PFSK-1 (cell line): ENCODE results near the gene GALNTL6.

ENCODE experiments used
- FOXP2 ChIP-seq: optimal IDR thresholded peaks from 2 replicates; pipeline ENCODE3; 2011; ENCODE audit warnings: borderline replicate concordance, control low read depth, inconsistent platforms; ENCODE audit not compliant: insufficient read depth; ENCODE audit errors: extremely low read length, extremely low read depth
- POLR2AphosphoS5 ChIP-seq: IDR thresholded peaks from 2 replicates; pipeline ENCODE4 v1.6.1; 2012; ENCODE audit warnings: low read depth, mild to moderate bottlenecking, control low read depth, low read length, moderate library complexity
- REST ChIP-seq, 2 experiments: IDR thresholded peaks; 2 replicates each; pipeline versions ENCODE4 v1.6.1 to v1.8.0; 2011 to 2012; ENCODE audit warnings: low read depth in 2 of 2, low read length in 2 of 2, control low read depth in 1 of 2, inconsistent platforms in 1 of 2, mild to moderate bottlenecking in 1 of 2, moderate library complexity in 1 of 2; ENCODE audit not compliant: insufficient read depth in 1 of 2
- SIN3A ChIP-seq: IDR thresholded peaks from 2 replicates; pipeline ENCODE4 v1.6.1; 2012; ENCODE audit warnings: mild to moderate bottlenecking, low read length, moderate library complexity, borderline replicate concordance; ENCODE audit not compliant: insufficient read depth
- TAF1 ChIP-seq: IDR thresholded peaks from 2 replicates; pipeline ENCODE4 v1.6.1; 2012; ENCODE audit warnings: low read length, control low read depth, borderline replicate concordance; ENCODE audit not compliant: insufficient read depth

The GALNTL6 gene

GRCh38 chr4:172822331-172822730 is 1009.1 kb downstream of the GALNTL6 start:
- TF ChIP-seq TAF1 = no peak
- TF ChIP-seq SIN3A = no peak
- TF ChIP-seq REST (IDR thresholded peaks at IDR 0.05; ENCODE audit: insufficient read depth in 1 of 2, low read depth in 2 of 2, low read length in 2 of 2) = no peak
- TF ChIP-seq POLR2AphosphoS5 = no peak
- TF ChIP-seq FOXP2 = no peak

DNA sequence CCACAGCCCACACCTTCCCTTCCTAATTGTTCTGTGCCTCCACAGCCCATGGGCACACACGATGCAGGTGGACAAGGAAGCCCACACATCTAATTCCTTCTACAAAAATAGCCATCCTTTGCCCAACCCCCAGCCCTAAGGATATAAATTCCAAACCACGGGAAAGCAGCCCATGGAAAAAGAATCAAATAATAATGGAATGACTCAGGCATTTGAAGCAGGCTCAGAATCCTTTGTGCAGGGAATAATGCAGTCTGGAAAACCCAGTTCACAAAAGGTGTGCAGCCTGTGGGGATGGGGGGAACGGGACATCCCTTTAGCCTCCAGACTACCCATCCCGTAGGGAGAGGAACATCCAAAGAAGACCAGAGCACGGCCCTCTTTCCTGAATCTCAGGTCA is 1013.1 kb downstream of the GALNTL6 start:
- no peak for TF ChIP-seq REST (IDR thresholded peaks at IDR 0.05; ENCODE audit: insufficient read depth in 1 of 2, low read depth in 2 of 2, low read length in 2 of 2)
- TF ChIP-seq POLR2AphosphoS5 = no peak
- TF ChIP-seq FOXP2 = no peak
- TF ChIP-seq TAF1 = no peak
- TF ChIP-seq SIN3A = no peak

- no peak for TF ChIP-seq FOXP2
- no peak for TF ChIP-seq REST (IDR thresholded peaks at IDR 0.05; ENCODE audit: insufficient read depth in 1 of 2, low read depth in 2 of 2, low read length in 2 of 2)
- no peak for TF ChIP-seq SIN3A
- no peak for TF ChIP-seq POLR2AphosphoS5
- no peak for TF ChIP-seq TAF1
Measured at GRCh38 chr4:172826861-172827260, 1013.7 kb downstream of the GALNTL6 start.

DNA sequence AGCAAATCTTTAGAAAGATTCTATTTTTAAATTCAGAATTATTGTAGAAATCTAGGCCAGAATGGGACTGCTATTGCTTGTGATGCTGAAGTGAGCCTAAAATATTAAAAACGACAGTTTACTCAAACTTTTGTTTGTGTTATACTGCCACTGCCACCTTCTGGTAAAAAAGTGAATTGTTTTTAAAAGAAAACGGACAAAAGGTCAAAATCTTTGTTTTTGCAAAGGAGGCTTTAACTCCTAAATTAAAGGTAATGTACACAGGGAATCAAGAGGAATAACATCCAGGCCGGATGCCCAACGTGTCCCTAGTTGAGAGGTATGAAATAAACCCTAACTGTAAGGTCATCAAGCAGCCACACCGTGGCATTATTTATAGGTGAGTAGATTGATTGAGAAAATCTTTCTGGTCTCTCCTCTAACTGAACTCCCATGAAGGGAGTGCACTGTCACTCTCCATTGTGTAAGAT is 1017.1 kb downstream of the GALNTL6 start:
- TF ChIP-seq SIN3A (no peak), POLR2AphosphoS5 (no peak), REST (IDR thresholded peaks at IDR 0.05; ENCODE audit: insufficient read depth in 1 of 2, low read depth in 2 of 2, low read length in 2 of 2) (no peak), TAF1 (no peak), FOXP2 (no peak)

GRCh38 chr4:172836661-172837060 is 1023.5 kb downstream of the GALNTL6 start:
- TF ChIP-seq REST (IDR thresholded peaks at IDR 0.05; ENCODE audit: insufficient read depth in 1 of 2, low read depth in 2 of 2, low read length in 2 of 2) (no peak), POLR2AphosphoS5 (no peak), TAF1 (no peak), FOXP2 (no peak)
